G401 (cell line): ENCODE measurements around the gene TMSB15B. TPM values are rescaled to one million over a fixed set of nuclear protein-coding genes. Genes with fewer than 3 reads are reported as not detected.
"Not testable (repeated sequence)": the region's sequence is repeated elsewhere in the genome, so short reads cannot be mapped to it uniquely, and the experiment has no call there.

ENCODE experiments used
- DNase-seq: peaks from one replicate; pipeline ENCODE4 v3.0.0-alpha.2; 2015; ENCODE audit warnings: low spot score
- in situ Hi-C: cut with HindIII; loops from 2 replicates; pipeline ENCODE4 v1.10.0; 2016; ENCODE audit warnings: low sequenced_read_pairs, mixed read lengths
- total RNA-seq: library from RNA; depleted of rRNA; stranded (reverse); fragments of >200 nt; shearing (Covaris generic); gene quantifications from 2 replicates; pipeline ENCODE4 v1.2.3, GENCODE V29; 2014; rRNA removed

TMSB15B gene
- total RNA-seq = not detected in 2 replicates

GRCh38 chrX:103962411-103963278 lies at the start of gene TMSB15B:
TSS of gene TMSB15B (plus strand) at chrX:103962627.
- in situ Hi-C loops, DNase-seq: not testable (repeated sequence)

GRCh38 chrX:103913356-103914020 lies 48.9 kb upstream of the TMSB15B start:
- no peak for DNase-seq
- in situ Hi-C loops = no loop called here

- DNase-seq = peak; percentile 81
- in situ Hi-C loops = no loop called here
Measured at GRCh38 chrX:103918050-103918449, 44.4 kb upstream of the TMSB15B start.

GRCh38 chrX:103918571-103919269 lies 43.7 kb upstream of the TMSB15B start:
- in situ Hi-C loops = no loop called here
- peak; percentile 80 for DNase-seq

- in situ Hi-C loops = no loop called here
- DNase-seq = peak; percentile 58
Measured at GRCh38 chrX:103919270-103919637, 43.2 kb upstream of the TMSB15B start.

GRCh38 chrX:103920515-103920914 lies 41.9 kb upstream of the TMSB15B start:
- peak; percentile 23 for DNase-seq
- in situ Hi-C loops = not testable (repeated sequence)

GRCh38 chrX:103927030-103927429 lies 35.4 kb upstream of the TMSB15B start:
- peak; percentile 9 for DNase-seq
- in situ Hi-C loops = no loop called here

- DNase-seq = no peak
- in situ Hi-C loops = no loop called here
Measured at GRCh38 chrX:103927633-103928032, 34.8 kb upstream of the TMSB15B start.

GRCh38 chrX:103932133-103932532 lies 30.3 kb upstream of the TMSB15B start:
- in situ Hi-C loops = no loop called here
- DNase-seq = no peak

- DNase-seq, in situ Hi-C loops: not testable (repeated sequence)
Measured at GRCh38 chrX:103940257-103940656, 22.2 kb upstream of the TMSB15B start.

GRCh38 chrX:103941201-103941975 lies 21.0 kb upstream of the TMSB15B start:
- in situ Hi-C loops = no loop called here
- peak; percentile 70 for DNase-seq

GRCh38 chrX:103949506-103949905 lies 12.9 kb upstream of the TMSB15B start:
- in situ Hi-C loops = no loop called here
- no peak for DNase-seq

GRCh38 chrX:103953353-103953752 lies 9.1 kb upstream of the TMSB15B start:
- no peak for DNase-seq
- in situ Hi-C loops = no loop called here

GRCh38 chrX:103954259-103954658 lies 8.2 kb upstream of the TMSB15B start:
- in situ Hi-C loops = no loop called here
- no peak for DNase-seq

- in situ Hi-C loops, DNase-seq: not testable (repeated sequence)
Measured at GRCh38 chrX:103960599-103960998, 1.8 kb upstream of the TMSB15B start.

GRCh38 chrX:103983508-103983907 lies 21.1 kb downstream of the TMSB15B start:
- in situ Hi-C loops, DNase-seq: not testable (repeated sequence)

GRCh38 chrX:103999234-103999633 lies 36.8 kb downstream of the TMSB15B start:
- in situ Hi-C loops = no loop called here
- DNase-seq = no peak

- in situ Hi-C loops = no loop called here
- no peak for DNase-seq
Measured at GRCh38 chrX:104008831-104009230, 46.4 kb downstream of the TMSB15B start.

- in situ Hi-C loops = no loop called here
- DNase-seq = no peak
Measured at GRCh38 chrX:104013158-104013557, 50.7 kb downstream of the TMSB15B start.
